ENCODE results near the gene RALGDS.

Gene RALGDS

DNA sequence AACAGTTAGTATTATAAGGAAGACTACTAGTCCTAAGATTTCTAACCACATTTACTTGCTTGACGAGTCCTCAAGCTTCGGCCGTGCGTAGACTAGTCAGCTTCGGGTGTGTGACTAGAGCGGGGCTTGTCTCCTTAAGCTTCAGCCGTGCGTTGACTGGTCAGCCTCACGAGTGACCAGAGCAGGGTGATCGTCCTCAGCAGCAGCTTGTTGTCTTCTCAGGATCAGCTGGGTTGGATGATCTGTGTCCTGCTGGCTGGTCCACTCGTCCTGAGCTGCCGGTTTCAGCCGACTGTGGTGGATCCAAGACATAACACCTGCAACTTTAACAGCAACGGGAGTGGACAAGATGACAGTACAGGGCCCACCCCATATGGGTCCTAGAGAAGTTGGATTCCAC lies 42.6 kb downstream of the RALGDS start (continued):
- TF ChIP-seq, protein P1, sequence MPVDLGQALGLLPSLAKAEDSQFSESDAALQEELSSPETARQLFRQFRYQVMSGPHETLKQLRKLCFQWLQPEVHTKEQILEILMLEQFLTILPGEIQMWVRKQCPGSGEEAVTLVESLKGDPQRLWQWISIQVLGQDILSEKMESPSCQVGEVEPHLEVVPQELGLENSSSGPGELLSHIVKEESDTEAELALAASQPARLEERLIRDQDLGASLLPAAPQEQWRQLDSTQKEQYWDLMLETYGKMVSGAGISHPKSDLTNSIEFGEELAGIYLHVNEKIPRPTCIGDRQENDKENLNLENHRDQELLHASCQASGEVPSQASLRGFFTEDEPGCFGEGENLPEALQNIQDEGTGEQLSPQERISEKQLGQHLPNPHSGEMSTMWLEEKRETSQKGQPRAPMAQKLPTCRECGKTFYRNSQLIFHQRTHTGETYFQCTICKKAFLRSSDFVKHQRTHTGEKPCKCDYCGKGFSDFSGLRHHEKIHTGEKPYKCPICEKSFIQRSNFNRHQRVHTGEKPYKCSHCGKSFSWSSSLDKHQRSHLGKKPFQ (tag by site-specific recombination; IDR thresholded peaks at IDR 0.05): no peak
- TF ChIP-seq HOXD13 (CRISPR knock-in tag; IDR thresholded peaks at IDR 0.05; ENCODE audit: borderline replicate concordance): no peak
- TF ChIP-seq YY2 (tag by site-specific recombination; IDR thresholded peaks at IDR 0.05): no peak
- no peak for TF ChIP-seq ZNF560 (tag by site-specific recombination; IDR thresholded peaks at IDR 0.05; ENCODE audit: borderline replicate concordance)
- no peak for TF ChIP-seq ZNF112 (tag by site-specific recombination; IDR thresholded peaks at IDR 0.05)
- no peak for TF ChIP-seq ZBTB48 (tag by site-specific recombination; IDR thresholded peaks at IDR 0.05)
- TF ChIP-seq, protein P2, sequence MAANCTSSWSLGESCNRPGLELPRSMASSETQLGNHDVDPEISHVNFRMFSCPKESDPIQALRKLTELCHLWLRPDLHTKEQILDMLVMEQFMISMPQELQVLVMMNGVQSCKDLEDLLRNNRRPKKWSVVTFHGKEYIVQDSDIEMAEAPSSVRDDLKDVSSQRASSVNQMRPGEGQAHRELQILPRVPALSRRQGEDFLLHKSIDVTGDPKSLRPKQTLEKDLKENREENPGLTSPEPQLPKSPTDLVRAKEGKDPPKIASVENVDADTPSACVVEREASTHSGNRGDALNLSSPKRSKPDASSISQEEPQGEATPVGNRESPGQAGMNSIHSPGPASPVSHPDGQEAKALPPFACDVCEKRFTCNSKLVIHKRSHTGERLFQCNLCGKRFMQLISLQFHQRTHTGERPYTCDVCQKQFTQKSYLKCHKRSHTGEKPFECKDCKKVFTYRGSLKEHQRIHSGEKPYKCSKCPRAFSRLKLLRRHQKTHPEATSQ (tag by site-specific recombination; IDR thresholded peaks at IDR 0.05): no peak
- TF ChIP-seq BCL11B (tag by site-specific recombination; IDR thresholded peaks at IDR 0.05; ENCODE audit: low read depth): no peak

DNA sequence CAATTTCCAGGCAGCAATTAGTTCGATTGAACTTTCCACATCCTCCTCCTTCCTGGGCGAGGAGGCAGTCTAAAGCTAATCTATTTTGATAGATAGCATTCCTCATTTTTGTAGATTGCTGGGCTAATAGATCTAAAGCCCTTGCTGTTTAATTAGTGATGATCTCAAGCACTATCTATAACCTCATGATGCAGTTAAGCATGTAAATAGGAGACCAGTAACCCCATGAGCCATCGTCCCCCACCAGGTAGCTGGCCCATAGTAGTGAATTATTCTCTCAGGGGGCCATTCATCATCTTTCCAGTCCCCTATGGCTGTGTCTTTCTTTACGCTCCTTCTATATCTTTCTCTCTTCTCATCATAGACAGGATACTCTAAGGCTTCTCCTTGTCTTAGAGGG lies 44.3 kb downstream of the RALGDS start:
- ChIA-PET CTCF (interaction anchor here (0.7 to 3.9 kb wide), 4 partner anchors 36 to 71 kb away, joined by 4 to 30 read pairs (median 6); no protein-coding TSS in a partner anchor), POLR2A (no interaction called here)
- no peaks in the 10 kb centered on the region for H3K4me1 ChIP-seq (ENCODE audit: control insufficient read depth, insufficient read depth, low read length)
- no peak overlapping the region for H3K4me3 ChIP-seq (ENCODE audit: low read depth, low read length)
- H3K9me3 ChIP-seq (ENCODE audit: control insufficient read depth, insufficient read depth, low read depth, low read length): no peaks in the 10 kb centered on the region
- H3K36me3 ChIP-seq (ENCODE audit: control insufficient read depth in 2 of 2, insufficient read depth in 1 of 2, low read length in 2 of 2): no peaks in the 10 kb centered on the region
- TF ChIP-seq, protein P3, sequence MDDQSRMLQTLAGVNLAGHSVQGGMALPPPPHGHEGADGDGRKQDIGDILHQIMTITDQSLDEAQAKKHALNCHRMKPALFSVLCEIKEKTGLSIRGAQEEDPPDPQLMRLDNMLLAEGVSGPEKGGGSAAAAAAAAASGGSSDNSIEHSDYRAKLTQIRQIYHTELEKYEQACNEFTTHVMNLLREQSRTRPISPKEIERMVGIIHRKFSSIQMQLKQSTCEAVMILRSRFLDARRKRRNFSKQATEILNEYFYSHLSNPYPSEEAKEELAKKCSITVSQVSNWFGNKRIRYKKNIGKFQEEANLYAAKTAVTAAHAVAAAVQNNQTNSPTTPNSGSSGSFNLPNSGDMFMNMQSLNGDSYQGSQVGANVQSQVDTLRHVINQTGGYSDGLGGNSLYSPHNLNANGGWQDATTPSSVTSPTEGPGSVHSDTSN (CRISPR knock-in tag; IDR thresholded peaks at IDR 0.05): no peak
- TF ChIP-seq ZIC2 (tag by site-specific recombination; IDR thresholded peaks at IDR 0.05) (peak; percentile 39; the same call in 1 of the 2 replicates), ZFHX2 (tag by site-specific recombination; conservative IDR thresholded peaks at IDR 0.05) (no peak), TCF7L2 (IDR thresholded peaks at IDR 0.05; ENCODE audit: borderline replicate concordance, low read depth, low read length) (no peak)
- H3K27ac ChIP-seq (ENCODE audit: extremely low read depth, low read depth, low read length): no peak overlapping the region

DNA sequence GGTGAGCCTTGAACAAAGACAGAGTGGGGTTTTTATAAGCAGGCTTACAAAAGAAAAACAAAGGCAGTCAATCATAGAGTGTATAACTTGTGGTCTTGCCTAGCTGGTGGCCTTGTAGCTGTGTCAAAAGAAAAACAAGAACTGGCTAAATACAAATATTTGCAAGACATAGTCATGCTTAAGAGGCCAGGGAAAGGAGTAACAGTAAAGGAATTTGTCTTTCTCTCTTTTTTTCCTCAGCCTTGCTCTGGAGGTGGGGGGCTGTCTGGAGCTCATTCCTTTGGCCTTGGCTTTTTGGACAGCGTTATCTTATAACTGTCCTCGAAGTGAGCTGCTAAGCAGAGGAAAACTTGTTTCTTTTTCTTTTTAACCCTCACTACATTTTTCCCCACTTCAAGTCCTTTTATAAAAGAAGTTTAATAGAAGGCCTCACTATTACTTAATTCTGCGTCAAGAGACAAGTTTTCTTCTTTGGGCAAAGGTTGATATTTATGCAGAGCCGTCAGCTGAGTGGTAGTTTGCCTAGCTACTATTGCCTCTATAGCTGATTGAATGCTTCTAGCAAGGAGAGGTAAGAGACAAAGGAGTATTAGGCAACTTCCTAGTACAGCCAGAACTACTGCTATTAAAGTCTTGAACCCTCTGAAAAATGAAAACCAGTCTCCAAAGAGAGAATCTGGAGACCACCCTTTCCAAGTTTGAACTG lies 45.0 kb downstream of the RALGDS start:
- H3K4me1 ChIP-seq (ENCODE audit: control insufficient read depth, insufficient read depth, low read length): no peaks in the 10 kb centered on the region
- H3K27ac ChIP-seq (ENCODE audit: extremely low read depth, low read depth, low read length): no peak overlapping the region
- no peaks in the 10 kb centered on the region for H3K9me3 ChIP-seq (ENCODE audit: control insufficient read depth, insufficient read depth, low read depth, low read length)
- CTCF ChIA-PET: interaction anchor here (0.7 to 3.9 kb wide), 9 partner anchors 16 to 651 kb away, joined by 3 to 30 read pairs (median 4); no protein-coding TSS in a partner anchor
- POLR2A ChIA-PET: interaction anchor here (0.8 kb wide), 1 partner anchor 69 kb away, joined by 4 read pairs; no protein-coding TSS in a partner anchor
- no peak overlapping the region for H3K4me3 ChIP-seq (ENCODE audit: low read depth, low read length)
- no peaks in the 10 kb centered on the region for H3K36me3 ChIP-seq (ENCODE audit: control insufficient read depth in 2 of 2, insufficient read depth in 1 of 2, low read length in 2 of 2)
- no peak for TF ChIP-seq GLIS2 (tag by site-specific recombination; IDR thresholded peaks at IDR 0.05)
- no peak for TF ChIP-seq ZNF510 (tag by site-specific recombination; IDR thresholded peaks at IDR 0.05; ENCODE audit: insufficient replicate concordance)
- no peak for TF ChIP-seq ZBTB20 (tag by site-specific recombination; IDR thresholded peaks at IDR 0.05)
- TF ChIP-seq KLF9 (tag by site-specific recombination; IDR thresholded peaks at IDR 0.05; ENCODE audit: low read depth): no peak
- TF ChIP-seq, protein P4, sequence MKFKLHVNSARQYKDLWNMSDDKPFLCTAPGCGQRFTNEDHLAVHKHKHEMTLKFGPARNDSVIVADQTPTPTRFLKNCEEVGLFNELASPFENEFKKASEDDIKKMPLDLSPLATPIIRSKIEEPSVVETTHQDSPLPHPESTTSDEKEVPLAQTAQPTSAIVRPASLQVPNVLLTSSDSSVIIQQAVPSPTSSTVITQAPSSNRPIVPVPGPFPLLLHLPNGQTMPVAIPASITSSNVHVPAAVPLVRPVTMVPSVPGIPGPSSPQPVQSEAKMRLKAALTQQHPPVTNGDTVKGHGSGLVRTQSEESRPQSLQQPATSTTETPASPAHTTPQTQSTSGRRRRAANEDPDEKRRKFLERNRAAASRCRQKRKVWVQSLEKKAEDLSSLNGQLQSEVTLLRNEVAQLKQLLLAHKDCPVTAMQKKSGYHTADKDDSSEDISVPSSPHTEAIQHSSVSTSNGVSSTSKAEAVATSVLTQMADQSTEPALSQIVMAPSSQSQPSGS (tag by site-specific recombination; IDR thresholded peaks at IDR 0.05; ENCODE audit: low read depth): no peak
- no peak for TF ChIP-seq ZNF311 (tag by site-specific recombination; IDR thresholded peaks at IDR 0.05; ENCODE audit: borderline replicate concordance)
- TF ChIP-seq, protein P5, sequence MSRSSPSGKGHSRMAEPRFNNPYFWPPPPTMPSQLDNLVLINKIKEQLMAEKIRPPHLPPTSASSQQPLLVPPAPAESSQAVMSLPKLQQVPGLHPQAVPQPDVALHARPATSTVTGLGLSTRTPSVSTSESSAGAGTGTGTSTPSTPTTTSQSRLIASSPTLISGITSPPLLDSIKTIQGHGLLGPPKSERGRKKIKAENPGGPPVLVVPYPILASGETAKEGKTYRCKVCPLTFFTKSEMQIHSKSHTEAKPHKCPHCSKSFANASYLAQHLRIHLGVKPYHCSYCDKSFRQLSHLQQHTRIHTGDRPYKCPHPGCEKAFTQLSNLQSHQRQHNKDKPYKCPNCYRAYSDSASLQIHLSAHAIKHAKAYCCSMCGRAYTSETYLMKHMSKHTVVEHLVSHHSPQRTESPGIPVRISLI (tag by site-specific recombination; IDR thresholded peaks at IDR 0.05): no peak
- no peak for TF ChIP-seq SALL2 (tag by site-specific recombination; IDR thresholded peaks at IDR 0.05; ENCODE audit: borderline replicate concordance)
- TF ChIP-seq ZNF266 (tag by site-specific recombination; IDR thresholded peaks at IDR 0.05; ENCODE audit: low read depth): no peak
- TF ChIP-seq ZBTB21 (tag by site-specific recombination; IDR thresholded peaks at IDR 0.05): no peak
- TF ChIP-seq SP7 (tag by site-specific recombination; IDR thresholded peaks at IDR 0.05): no peak
- no peak for TF ChIP-seq SCRT1 (tag by site-specific recombination; IDR thresholded peaks at IDR 0.05; ENCODE audit: borderline replicate concordance)
- no peak for TF ChIP-seq ZNF23 (tag by site-specific recombination; IDR thresholded peaks at IDR 0.05; ENCODE audit: borderline replicate concordance)
